NT2/D1 (cell line): ENCODE results near the gene NECTIN4.

ENCODE experiments used
- DNase-seq: peaks from one replicate; pipeline ENCODE4 v3.0.0-alpha.2; 2011; ENCODE audit warnings: low read depth, low spot score
- H3K27me3 ChIP-seq: 2 replicates; pipeline ENCODE4 v1.6.0; 2011; ENCODE audit warnings: mild to moderate bottlenecking; ENCODE audit not compliant: insufficient read length, insufficient read depth
- H3K36me3 ChIP-seq: 2 replicates; pipeline ENCODE4 v1.6.1; 2011; ENCODE audit warnings: mild to moderate bottlenecking, low read length, mixed read lengths; ENCODE audit not compliant: insufficient read depth, insufficient read length
- H3K4me1 ChIP-seq: 2 replicates; pipeline ENCODE4 v1.5.1; 2011; ENCODE audit not compliant: insufficient read depth, insufficient read length
- H3K4me3 ChIP-seq: 2 replicates; pipeline ENCODE4 v1.5.1; 2011; ENCODE audit warnings: low read depth; ENCODE audit not compliant: insufficient read length
- H3K9ac ChIP-seq: 2 replicates; pipeline ENCODE4 v1.6.0; 2011; ENCODE audit warnings: low read depth; ENCODE audit not compliant: insufficient read length
- H3K9me3 ChIP-seq: 2 replicates; pipeline ENCODE4 v1.5.1; 2011; ENCODE audit warnings: mild to moderate bottlenecking, low read length; ENCODE audit not compliant: insufficient read depth
- SUZ12 ChIP-seq: IDR thresholded peaks from 2 replicates; pipeline ENCODE4 v1.6.1; 2011; ENCODE audit not compliant: insufficient read length, insufficient read depth; ENCODE audit errors: extremely low read depth
- YY1 ChIP-seq: IDR thresholded peaks from 2 replicates; pipeline ENCODE4 v1.6.1; 2011; ENCODE audit not compliant: insufficient read length, insufficient read depth
- ZNF274 ChIP-seq: IDR thresholded peaks from 2 replicates; pipeline ENCODE4 v1.6.1; 2011; ENCODE audit warnings: mild to moderate bottlenecking, low read depth, low read length

The NECTIN4 gene

GRCh38 chr1:161085165-161085564, 4.2 kb downstream of the NECTIN4 start:
- TF ChIP-seq ZNF274 = no peak
- no peak for TF ChIP-seq SUZ12
- TF ChIP-seq YY1 = no peak
- Histone ChIP-seq H3K4me3 (no peak overlapping the region), H3K36me3 (no peaks in the 10 kb centered on the region), H3K4me1 (peaks cover 47% of the 10 kb centered on the region), H3K27me3 (no peaks in the 10 kb centered on the region), H3K9ac (peak overlapping the region; percentile 58), H3K9me3 (no peaks in the 10 kb centered on the region)
- no peak for DNase-seq

- DNase-seq = no peak
- Histone ChIP-seq H3K9me3 (no peaks in the 10 kb centered on the region), H3K4me3 (no peak overlapping the region), H3K4me1 (peaks cover 51% of the 10 kb centered on the region), H3K27me3 (no peaks in the 10 kb centered on the region), H3K9ac (peak overlapping the region; percentile 58), H3K36me3 (no peaks in the 10 kb centered on the region)
- no peak for TF ChIP-seq YY1
- no peak for TF ChIP-seq SUZ12
- no peak for TF ChIP-seq ZNF274
Observed at GRCh38 chr1:161084597-161084988, 4.8 kb downstream of the NECTIN4 start.

GRCh38 chr1:161083748-161084596, 5.4 kb downstream of the NECTIN4 start:
- Histone ChIP-seq H3K9me3 (no peaks in the 10 kb centered on the region), H3K36me3 (no peaks in the 10 kb centered on the region), H3K9ac (peak overlapping the region; percentile 34), H3K27me3 (no peaks in the 10 kb centered on the region), H3K4me1 (peaks cover 47% of the 10 kb centered on the region), H3K4me3 (no peak overlapping the region)
- no peak for DNase-seq
- TF ChIP-seq ZNF274 = no peak
- no peak for TF ChIP-seq SUZ12
- no peak for TF ChIP-seq YY1

- TF ChIP-seq YY1 (no peak), ZNF274 (no peak), SUZ12 (no peak)
- Histone ChIP-seq H3K9ac (no peak overlapping the region), H3K9me3 (no peaks in the 10 kb centered on the region), H3K4me3 (no peak overlapping the region), H3K4me1 (peaks cover 44% of the 10 kb centered on the region), H3K36me3 (no peaks in the 10 kb centered on the region), H3K27me3 (no peaks in the 10 kb centered on the region)
- DNase-seq = no peak
Observed at GRCh38 chr1:161082996-161083747, 6.2 kb downstream of the NECTIN4 start.

GRCh38 chr1:161082483-161082882, 6.9 kb downstream of the NECTIN4 start:
- no peak overlapping the region for H3K9ac ChIP-seq

GRCh38 chr1:161081519-161081918, 7.8 kb downstream of the NECTIN4 start:
- Histone ChIP-seq H3K36me3 (no peaks in the 10 kb centered on the region), H3K9ac (no peak overlapping the region), H3K4me1 (peaks cover 41% of the 10 kb centered on the region), H3K9me3 (no peaks in the 10 kb centered on the region), H3K27me3 (no peaks in the 10 kb centered on the region), H3K4me3 (no peak overlapping the region)
- no peak for DNase-seq
- no peak for TF ChIP-seq YY1
- TF ChIP-seq ZNF274 = no peak
- no peak for TF ChIP-seq SUZ12

More at GRCh38 chr1:161082483-161082882, 6.9 kb downstream of the NECTIN4 start:
- H3K9me3 ChIP-seq = no peaks in the 10 kb centered on the region
- TF ChIP-seq ZNF274 = no peak
- no peak for TF ChIP-seq SUZ12
- no peak for TF ChIP-seq YY1
- no peaks in the 10 kb centered on the region for H3K27me3 ChIP-seq
- H3K36me3 ChIP-seq = no peaks in the 10 kb centered on the region
- DNase-seq = no peak
- H3K4me3 ChIP-seq = no peak overlapping the region
- H3K4me1 ChIP-seq = peaks cover 44% of the 10 kb centered on the region
